MM.1S (cell line): ENCODE measurements around the gene TTC28.

Experiments used
- CTCF ChIP-seq: fragments of 300-600 bp; sonication (generic); IDR thresholded peaks from 2 replicates; pipeline ENCODE4 v1.5.1; 2016; ENCODE audit warnings: antibody characterized with exemption, low read length, mixed read lengths
- EZH2 ChIP-seq: fragments of 300-600 bp; sonication (generic); optimal IDR thresholded peaks from 2 replicates; pipeline ENCODE3; 2017; ENCODE audit warnings: low read depth, mild to moderate bottlenecking, antibody characterized with exemption, low read length, mixed read lengths

- no peak for TF ChIP-seq CTCF
- no peak for TF ChIP-seq EZH2
These were observed 654.3 kb downstream of the TTC28 start for GRCh38 chr22:28025333-28025732.
